Measurements from ENCODE around the gene E2F8. TPM values are rescaled to one million over a fixed set of nuclear protein-coding genes. Genes with fewer than 3 reads are reported as not detected.

The E2F8 gene
- total and polyA plus RNA-seq, 2 donors from 2014 or later = 0.66 TPM; not detected in 1

DNA sequence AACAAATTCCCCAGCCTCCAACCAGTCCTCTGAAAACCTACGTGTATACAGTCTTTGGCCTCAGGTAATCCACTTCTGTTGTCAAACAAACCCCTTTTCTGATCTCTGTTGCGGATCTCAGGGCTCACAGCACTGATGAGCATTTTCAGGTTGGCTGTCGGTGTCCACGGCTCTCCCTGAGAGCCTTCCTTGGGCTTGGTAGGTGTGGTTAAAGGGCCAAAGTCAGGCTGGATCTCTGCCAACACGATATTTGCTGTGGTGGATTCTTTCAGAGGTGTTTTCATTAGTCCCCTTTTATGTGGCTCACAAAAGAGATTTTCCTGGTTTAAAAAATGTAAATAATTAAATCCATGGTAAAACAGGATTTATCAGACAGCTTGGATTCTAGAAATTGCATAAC is 2.9 kb downstream of the E2F8 start:
- intact Hi-C loops (cut with DNase I) = no loop called here
- no peak for FAIRE-seq
- no peak overlapping the region for H3K27ac ChIP-seq (ENCODE audit: low read depth in 2 of 2, low read length in 2 of 2)
- peaks cover 0 to 4% (median 0%) of the 10 kb centered on the region in 3 donors for H3K4me1 ChIP-seq (ENCODE audit: control insufficient read depth in 2 of 3, insufficient read depth in 2 of 3, low read depth in 1 of 3, low read length in 3 of 3)
- no peaks in the 10 kb centered on the region for H3K36me3 ChIP-seq (ENCODE audit: control insufficient read depth in 2 of 3, insufficient read depth in 3 of 3, low read length in 3 of 3)
- peaks cover 6% of the 10 kb centered on the region for H3K27me3 ChIP-seq (ENCODE audit: control insufficient read depth, insufficient read depth, low read length)
- H3K9me3 ChIP-seq (ENCODE audit: control insufficient read depth in 2 of 3, insufficient read depth in 1 of 3, low read length in 3 of 3) = no peaks in the 10 kb centered on the region
- no peak overlapping the region for H3K4me3 ChIP-seq (ENCODE audit: low read length in 3 of 3)
- no peak overlapping the region for H3K9ac ChIP-seq (ENCODE audit: low read length in 3 of 3)
- DNase-seq = peak in 1 of 5 donors; percentile 27
- TF ChIP-seq, protein P1, sequence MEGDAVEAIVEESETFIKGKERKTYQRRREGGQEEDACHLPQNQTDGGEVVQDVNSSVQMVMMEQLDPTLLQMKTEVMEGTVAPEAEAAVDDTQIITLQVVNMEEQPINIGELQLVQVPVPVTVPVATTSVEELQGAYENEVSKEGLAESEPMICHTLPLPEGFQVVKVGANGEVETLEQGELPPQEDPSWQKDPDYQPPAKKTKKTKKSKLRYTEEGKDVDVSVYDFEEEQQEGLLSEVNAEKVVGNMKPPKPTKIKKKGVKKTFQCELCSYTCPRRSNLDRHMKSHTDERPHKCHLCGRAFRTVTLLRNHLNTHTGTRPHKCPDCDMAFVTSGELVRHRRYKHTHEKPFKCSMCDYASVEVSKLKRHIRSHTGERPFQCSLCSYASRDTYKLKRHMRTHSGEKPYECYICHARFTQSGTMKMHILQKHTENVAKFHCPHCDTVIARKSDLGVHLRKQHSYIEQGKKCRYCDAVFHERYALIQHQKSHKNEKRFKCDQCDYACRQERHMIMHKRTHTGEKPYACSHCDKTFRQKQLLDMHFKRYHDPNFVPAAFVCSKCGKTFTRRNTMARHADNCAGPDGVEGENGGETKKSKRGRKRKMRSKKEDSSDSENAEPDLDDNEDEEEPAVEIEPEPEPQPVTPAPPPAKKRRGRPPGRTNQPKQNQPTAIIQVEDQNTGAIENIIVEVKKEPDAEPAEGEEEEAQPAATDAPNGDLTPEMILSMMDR (IDR thresholded peaks at IDR 0.05; ENCODE audit: borderline replicate concordance, extremely low read depth, insufficient read depth) = no peak

DNA sequence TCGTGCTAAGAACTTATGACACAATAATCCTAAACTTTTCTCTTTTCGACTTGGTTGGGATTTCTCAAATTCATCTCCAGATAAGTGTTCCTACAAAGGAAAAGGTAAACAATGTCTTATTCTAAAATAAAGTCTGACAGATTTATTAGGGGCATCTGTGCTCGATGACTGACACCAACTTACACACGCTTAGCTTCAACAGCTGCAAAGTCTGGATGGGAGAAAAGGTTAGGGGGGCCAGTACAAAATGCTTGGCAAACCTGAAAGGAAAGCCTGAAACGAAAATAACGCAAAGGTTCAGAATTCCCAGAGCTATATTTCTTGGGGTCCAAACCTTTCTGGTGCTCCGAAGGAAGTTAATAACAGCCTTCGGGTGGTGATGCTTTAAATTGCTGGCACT is 3.4 kb downstream of the E2F8 start:
- H3K4me1 ChIP-seq (ENCODE audit: control insufficient read depth in 2 of 3, insufficient read depth in 2 of 3, low read depth in 1 of 3, low read length in 3 of 3) = peaks cover 0 to 4% (median 0%) of the 10 kb centered on the region in 3 donors
- TF ChIP-seq, protein P1 (IDR thresholded peaks at IDR 0.05; ENCODE audit: borderline replicate concordance, extremely low read depth, insufficient read depth) = no peak
- DNase-seq (no peak), FAIRE-seq (no peak)
- H3K27me3 ChIP-seq (ENCODE audit: control insufficient read depth, insufficient read depth, low read length) = peaks cover 6% of the 10 kb centered on the region
- no peak overlapping the region for H3K9ac ChIP-seq (ENCODE audit: low read length in 3 of 3)
- H3K4me3 ChIP-seq (ENCODE audit: low read length in 3 of 3) = no peak overlapping the region
- H3K36me3 ChIP-seq (ENCODE audit: control insufficient read depth in 2 of 3, insufficient read depth in 3 of 3, low read length in 3 of 3) = no peaks in the 10 kb centered on the region
- no peaks in the 10 kb centered on the region for H3K9me3 ChIP-seq (ENCODE audit: control insufficient read depth in 2 of 3, insufficient read depth in 1 of 3, low read length in 3 of 3)
- no peak overlapping the region for H3K27ac ChIP-seq (ENCODE audit: low read depth in 2 of 2, low read length in 2 of 2)
- intact Hi-C loops (cut with DNase I) = no loop called here

DNA sequence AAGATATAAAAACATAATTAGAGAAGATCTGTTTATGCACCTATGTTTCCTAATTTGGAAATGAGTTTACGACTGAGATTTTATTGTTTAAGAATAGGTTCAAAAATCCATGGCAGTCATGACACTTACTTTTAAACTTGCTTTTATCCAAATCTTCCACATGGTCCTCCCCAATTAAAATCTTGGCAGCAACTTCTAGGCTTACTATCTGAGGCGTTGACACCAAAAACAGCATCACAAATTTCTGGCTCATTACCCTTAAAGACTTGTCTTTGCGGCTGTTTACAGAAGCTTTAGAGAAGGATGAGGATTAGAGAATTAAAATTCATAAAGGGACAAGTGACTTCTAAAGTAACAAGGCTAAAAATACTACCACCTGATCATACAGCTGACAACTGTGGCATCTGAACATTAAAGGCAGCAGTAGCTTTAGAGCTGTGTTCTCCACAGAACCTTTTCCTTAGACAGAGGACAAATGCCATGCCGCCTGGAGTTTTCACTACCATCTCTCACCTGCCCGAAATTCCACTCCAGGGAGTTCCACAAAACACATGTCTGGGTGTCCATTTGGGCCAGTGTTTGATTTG is 6.4 kb downstream of the E2F8 start:
- Histone ChIP-seq H3K27me3 (ENCODE audit: control insufficient read depth, insufficient read depth, low read length) (no peaks in the 10 kb centered on the region), H3K36me3 (ENCODE audit: control insufficient read depth in 2 of 3, insufficient read depth in 3 of 3, low read length in 3 of 3) (no peaks in the 10 kb centered on the region), H3K9me3 (ENCODE audit: control insufficient read depth in 2 of 3, insufficient read depth in 1 of 3, low read length in 3 of 3) (no peaks in the 10 kb centered on the region), H3K9ac (ENCODE audit: low read length in 3 of 3) (no peak overlapping the region), H3K27ac (ENCODE audit: low read depth in 2 of 2, low read length in 2 of 2) (no peak overlapping the region), H3K4me3 (ENCODE audit: low read length in 3 of 3) (no peak overlapping the region), H3K4me1 (ENCODE audit: control insufficient read depth in 2 of 3, insufficient read depth in 2 of 3, low read depth in 1 of 3, low read length in 3 of 3) (no peaks in the 10 kb centered on the region)
- TF ChIP-seq, protein P1 (IDR thresholded peaks at IDR 0.05; ENCODE audit: borderline replicate concordance, extremely low read depth, insufficient read depth) = no peak
- intact Hi-C loops (cut with DNase I) = no loop called here
- DNase-seq (no peak), FAIRE-seq (no peak)

Measured in kidney (tissue), 14 donors.